ENCODE measurements around the gene MAP3K14. TPM values are rescaled to one million over a fixed set of nuclear protein-coding genes. Genes with fewer than 3 reads are reported as not detected.
A peak's percentile ranks its signal among the peaks of the same experiment; 100 is the strongest.
"Not testable (repeated sequence)": the region's sequence is repeated elsewhere in the genome, so short reads cannot be mapped to it uniquely, and the experiment has no call there.

Gene MAP3K14
- total RNA-seq, 1 donor from 2014 or later: 2.0 TPM

GRCh38 chr17:45302220-45302619 lies 14.6 kb downstream of the MAP3K14 start:
- not testable (repeated sequence) for DNase-seq (ENCODE audit: low read depth, low spot score)

- no peak for DNase-seq (ENCODE audit: low read depth, low spot score)
These were observed 15.1 kb downstream of the MAP3K14 start for GRCh38 chr17:45301674-45302073.

GRCh38 chr17:45300060-45300751 lies 16.6 kb downstream of the MAP3K14 start:
- DNase-seq (ENCODE audit: low read depth, low spot score): no peak

- DNase-seq (ENCODE audit: low read depth, low spot score): no peak
These were observed 17.5 kb downstream of the MAP3K14 start for GRCh38 chr17:45299361-45299760.

- DNase-seq (ENCODE audit: low read depth, low spot score): no peak
These were observed 18.1 kb downstream of the MAP3K14 start for GRCh38 chr17:45298546-45299285.

GRCh38 chr17:45296833-45297124 lies 20.0 kb downstream of the MAP3K14 start:
- no peak for DNase-seq (ENCODE audit: low read depth, low spot score)

- DNase-seq (ENCODE audit: low read depth, low spot score): peak; percentile 33
These were observed 20.6 kb downstream of the MAP3K14 start for GRCh38 chr17:45296003-45296832.

GRCh38 chr17:45294506-45294905 lies 22.3 kb downstream of the MAP3K14 start:
- peak; percentile 32 for DNase-seq (ENCODE audit: low read depth, low spot score)

GRCh38 chr17:45293413-45294211 lies 23.2 kb downstream of the MAP3K14 start:
- peak; percentile 80 for DNase-seq (ENCODE audit: low read depth, low spot score)

- no peak for DNase-seq (ENCODE audit: low read depth, low spot score)
These were observed 24.0 kb downstream of the MAP3K14 start for GRCh38 chr17:45292696-45293412.

- DNase-seq (ENCODE audit: low read depth, low spot score): no peak
These were observed 25.5 kb downstream of the MAP3K14 start for GRCh38 chr17:45291171-45291805.

- DNase-seq (ENCODE audit: low read depth, low spot score): no peak
These were observed 26.5 kb downstream of the MAP3K14 start for GRCh38 chr17:45290269-45290765.

- DNase-seq (ENCODE audit: low read depth, low spot score): no peak
These were observed 27.2 kb downstream of the MAP3K14 start for GRCh38 chr17:45289301-45290268.

- DNase-seq (ENCODE audit: low read depth, low spot score): no peak
These were observed 28.0 kb downstream of the MAP3K14 start for GRCh38 chr17:45288825-45289224.

GRCh38 chr17:45287526-45288500 lies 29.0 kb downstream of the MAP3K14 start:
- DNase-seq (ENCODE audit: low read depth, low spot score): no peak

GRCh38 chr17:45286286-45286685 lies 30.5 kb downstream of the MAP3K14 start:
- no peak for DNase-seq (ENCODE audit: low read depth, low spot score)

Measured in pulmonary artery endothelial cell (primary cell).